Natural killer cell (primary cell): ENCODE results near the gene COL5A3. TPM values are rescaled to one million over a fixed set of nuclear protein-coding genes. Genes with fewer than 3 reads are reported as not detected.

Experiments used
- ATAC-seq, 3 donors: fragments of 150-1000 bp in 2 of 3; fragments of 200-7000 bp in 1 of 3; cut with Tn5 transposase; 1 replicate in 1 of 3; 2 replicates in 2 of 3; pipeline ENCODE4 v1.10.0; 2021; ENCODE audit warnings: mild to moderate bottlenecking in 2 of 3, moderate library complexity in 2 of 3
- DNase-seq, 2 donors: peaks; one replicate each; pipeline versions ENCODE4 v3.0.0 to v3.0.0-alpha.2; 2013 to 2021; ENCODE audit warnings: mixed read lengths in 1 of 2
- H3K27ac ChIP-seq: one replicate; pipeline ENCODE4 v1.5.1; 2013; ENCODE audit warnings: mild to moderate bottlenecking, low read length
- H3K27me3 ChIP-seq: one replicate; pipeline ENCODE4 v1.6.1; 2013; ENCODE audit warnings: low read length; ENCODE audit not compliant: control insufficient read depth, insufficient read depth
- H3K36me3 ChIP-seq: one replicate; pipeline ENCODE4 v1.6.1; 2013; ENCODE audit warnings: low read length; ENCODE audit not compliant: control insufficient read depth, insufficient read depth
- H3K4me1 ChIP-seq: one replicate; pipeline ENCODE4 v1.6.1; 2013; ENCODE audit warnings: low read length; ENCODE audit not compliant: control insufficient read depth, insufficient read depth
- H3K4me3 ChIP-seq: one replicate; pipeline ENCODE4 v1.5.1; 2013; ENCODE audit warnings: low read length
- H3K9me3 ChIP-seq: one replicate; pipeline ENCODE4 v1.6.1; 2013; ENCODE audit warnings: low read length; ENCODE audit not compliant: control insufficient read depth, insufficient read depth
- H3K27ac Mint-ChIP-seq, 2 donors: one replicate each; pipeline ENCODE4 v1.8.0; 2022; ENCODE audit warnings: mild to moderate bottlenecking in 2 of 2, mixed read lengths in 2 of 2, moderate library complexity in 1 of 2
- H3K27me3 Mint-ChIP-seq, 2 donors: one replicate each; pipeline ENCODE4 v1.8.0; 2022; ENCODE audit warnings: low read depth in 2 of 2, mixed read lengths in 2 of 2
- H3K36me3 Mint-ChIP-seq: one replicate; pipeline ENCODE4 v1.8.0; 2022; ENCODE audit warnings: mixed read lengths
- H3K4me1 Mint-ChIP-seq, 2 donors: one replicate each; pipeline ENCODE4 v1.8.0; 2022; ENCODE audit warnings: mixed read lengths in 2 of 2
- H3K4me3 Mint-ChIP-seq: one replicate; pipeline ENCODE4 v1.8.0; 2022; ENCODE audit warnings: mild to moderate bottlenecking, moderate library complexity, mixed read lengths
- H3K9me3 Mint-ChIP-seq, 2 donors: one replicate each; pipeline ENCODE4 v1.8.0; 2022; ENCODE audit warnings: mixed read lengths in 2 of 2
- CTCF ChIP-seq: fragments of 200-600 bp; IDR thresholded peaks from one replicate; pipeline ENCODE4 v1.8.0; 2022; ENCODE audit warnings: antibody characterized with exemption
- WGBS: methylation state at CpG from one replicate; pipeline ENCODE4 v1.1.7; 2013; ENCODE audit warnings: missing lambda C conversion rate; ENCODE audit not compliant: insufficient coverage; 5-methylcytosine and 5-hydroxymethylcytosine counted together
- intact Hi-C: fragments of 100-400 bp; cut with micrococcal nuclease; formaldehyde crosslinking; loops from one replicate; pipeline ENCODE4 v1.14.2; 2022
- total RNA-seq, 4 donors: library from RNA; stranded (reverse); fragments of 120-200 nt in 1 of 4; gene quantifications; one replicate each; pipeline versions ENCODE4 v1.2.3 to v1.2.4, GENCODE V29; 2013 to 2022

The COL5A3 gene
- total RNA-seq, 3 donors from 2014 or later (not counting 1 experiment from before 2014, with no cell fraction given): 0.33 to 6.6 (median 0.63) TPM

- no peak overlapping the region for H3K27ac ChIP-seq
- ATAC-seq (peak; percentile 92 to 95 (median 92)), DNase-seq (peak; percentile 84 to 90)
- WGBS: 10% methylated on average over 20 of the region's 23 CpGs
- H3K36me3 ChIP-seq: no peaks in the 10 kb centered on the region
- Mint-ChIP-seq H3K27ac (peak overlapping the region in 1 of 2 donors; percentile 40), H3K4me3 (no peak overlapping the region), H3K9me3 (no peaks in the 10 kb centered on the region), H3K27me3 (peaks cover 37 to 48% of the 10 kb centered on the region in 2 donors), H3K36me3 (no peaks in the 10 kb centered on the region), H3K4me1 (peaks cover 22 to 33% of the 10 kb centered on the region in 2 donors)
- H3K9me3 ChIP-seq: no peaks in the 10 kb centered on the region
- peaks cover 24% of the 10 kb centered on the region for H3K4me1 ChIP-seq
- intact Hi-C loops: loop anchor here (1.0 to 5.0 kb wide), 4 partner anchors 93 to 454 kb away; partner anchors contain the start of gene S1PR2
- no peak overlapping the region for H3K4me3 ChIP-seq
- H3K27me3 ChIP-seq: peaks cover 30% of the 10 kb centered on the region
- TF ChIP-seq CTCF: peak; percentile 91
Observed at GRCh38 chr19:9934132-9934950, 76.0 kb downstream of the COL5A3 start.

- H3K27me3 ChIP-seq: peaks cover 27% of the 10 kb centered on the region
- 89% methylated on average over 4 of the region's 4 CpGs for WGBS
- no peak for TF ChIP-seq CTCF
- H3K4me1 Mint-ChIP-seq: peaks cover 22 to 33% of the 10 kb centered on the region in 2 donors
- peaks cover 24% of the 10 kb centered on the region for H3K4me1 ChIP-seq
- no peak overlapping the region for H3K27ac Mint-ChIP-seq
- no peak overlapping the region for H3K4me3 Mint-ChIP-seq
- no peaks in the 10 kb centered on the region for H3K9me3 ChIP-seq
- no peak for ATAC-seq
- peaks cover 37 to 46% of the 10 kb centered on the region in 2 donors for H3K27me3 Mint-ChIP-seq
- H3K36me3 Mint-ChIP-seq: no peaks in the 10 kb centered on the region
- H3K27ac ChIP-seq: no peak overlapping the region
- no peak for DNase-seq
- H3K4me3 ChIP-seq: no peak overlapping the region
- no peaks in the 10 kb centered on the region for H3K36me3 ChIP-seq
- no peaks in the 10 kb centered on the region for H3K9me3 Mint-ChIP-seq
- intact Hi-C loops: loop anchor here (5.0 kb wide), 1 partner anchor 299 kb away; the partner anchor contains the start of gene S1PR2
Observed at GRCh38 chr19:9932835-9933234, 77.5 kb downstream of the COL5A3 start.

- H3K4me3 Mint-ChIP-seq: no peak overlapping the region
- no peak for DNase-seq
- Histone ChIP-seq H3K4me3 (no peak overlapping the region), H3K27ac (no peak overlapping the region), H3K27me3 (peaks cover 22% of the 10 kb centered on the region), H3K4me1 (peaks cover 18% of the 10 kb centered on the region), H3K9me3 (no peaks in the 10 kb centered on the region), H3K36me3 (no peaks in the 10 kb centered on the region)
- 100% methylated on average over 1 of the region's 1 CpG for WGBS
- H3K9me3 Mint-ChIP-seq: no peaks in the 10 kb centered on the region
- TF ChIP-seq CTCF: no peak
- no peak overlapping the region for H3K27ac Mint-ChIP-seq
- no peak for ATAC-seq
- peaks cover 16 to 27% of the 10 kb centered on the region in 2 donors for H3K4me1 Mint-ChIP-seq
- intact Hi-C loops: loop anchor here (1.0 to 5.0 kb wide), 2 partner anchors 301 to 319 kb away; partner anchors contain the start of gene S1PR2
- peaks cover 29 to 36% of the 10 kb centered on the region in 2 donors for H3K27me3 Mint-ChIP-seq
- no peaks in the 10 kb centered on the region for H3K36me3 Mint-ChIP-seq
Observed at GRCh38 chr19:9931629-9932028, 78.7 kb downstream of the COL5A3 start.
